Gastroesophageal sphincter (tissue), 4 donors: ENCODE results near the gene OR2T11. TPM values are rescaled to one million over a fixed set of nuclear protein-coding genes. Genes with fewer than 3 reads are reported as not detected.

ENCODE experiments used
- ATAC-seq: fragments of 150-250 bp; one replicate; pipeline ENCODE4 v1.9.1; 2016; ENCODE audit warnings: mild to moderate bottlenecking, moderate library complexity
- H3K27ac ChIP-seq, 4 donors: fragments of 200-600 bp; sonication (generic) in 3 of 4; 1 replicate in 3 of 4; 2 replicates in 1 of 4; pipeline ENCODE4 v1.5.1; 2016 to 2019
- H3K27me3 ChIP-seq: fragments of 200-600 bp; sonication (generic); one replicate; pipeline ENCODE4 v1.5.1; 2019
- H3K36me3 ChIP-seq, 2 donors: fragments of 200-600 bp; sonication (generic); one replicate each; pipeline ENCODE4 v1.5.1; 2019; ENCODE audit warnings: control low read depth in 1 of 2
- H3K4me1 ChIP-seq, 3 donors: fragments of 200-600 bp; sonication (generic); 1 replicate in 2 of 3; 2 replicates in 1 of 3; pipeline ENCODE4 v1.5.1; 2016 to 2019; ENCODE audit warnings: control low read depth in 2 of 3
- H3K4me3 ChIP-seq, 2 donors: fragments of 200-600 bp; sonication (generic); one replicate each; pipeline ENCODE4 v1.5.1; 2019; ENCODE audit warnings: mild to moderate bottlenecking in 1 of 2, moderate library complexity in 1 of 2
- H3K9me3 ChIP-seq, 3 donors: fragments of 200-600 bp; sonication (generic); one replicate each; pipeline ENCODE4 v1.5.1; 2017 to 2019; ENCODE audit warnings: control low read depth in 2 of 3
- CTCF ChIP-seq, 4 experiments: fragments of 200-600 bp in 2 of 4; fragments of 450-650 bp in 2 of 4; sonication (generic) in 1 of 4; IDR thresholded peaks; one replicate each; pipeline ENCODE4 v1.5.1; 2017 to 2019; ENCODE audit warnings: antibody characterized with exemption in 4 of 4, mild to moderate bottlenecking in 2 of 4, moderate library complexity in 2 of 4
- EP300 ChIP-seq: sonication (generic); formaldehyde crosslinking; IDR thresholded peaks from one replicate; pipeline ENCODE4 v1.6.1; 2017; ENCODE audit warnings: antibody characterized with exemption, mild to moderate bottlenecking
- POLR2A ChIP-seq, 2 donors: fragments of 450-650 bp; IDR thresholded peaks; one replicate each; pipeline ENCODE4 v1.6.1; 2017; ENCODE audit warnings: antibody characterized with exemption in 2 of 2, mild to moderate bottlenecking in 2 of 2, moderate library complexity in 1 of 2
- POLR2AphosphoS5 ChIP-seq: sonication (generic); formaldehyde crosslinking; IDR thresholded peaks from one replicate; pipeline ENCODE4 v1.6.1; 2017; ENCODE audit warnings: antibody characterized with exemption
- WGBS, 2 donors: methylation state at CpG; one replicate each; pipeline ENCODE4 v1.1.5; 2018; ENCODE audit warnings: low coverage in 1 of 2; 5-methylcytosine and 5-hydroxymethylcytosine counted together
- total RNA-seq, 4 donors: library from RNA; depleted of rRNA; stranded (reverse); fragments of >200 nt; gene quantifications; one replicate each; pipeline ENCODE4 v1.1.0, GENCODE V29; 2016

OR2T11 gene
- total RNA-seq, 4 donors from 2014 or later, result not detected

DNA sequence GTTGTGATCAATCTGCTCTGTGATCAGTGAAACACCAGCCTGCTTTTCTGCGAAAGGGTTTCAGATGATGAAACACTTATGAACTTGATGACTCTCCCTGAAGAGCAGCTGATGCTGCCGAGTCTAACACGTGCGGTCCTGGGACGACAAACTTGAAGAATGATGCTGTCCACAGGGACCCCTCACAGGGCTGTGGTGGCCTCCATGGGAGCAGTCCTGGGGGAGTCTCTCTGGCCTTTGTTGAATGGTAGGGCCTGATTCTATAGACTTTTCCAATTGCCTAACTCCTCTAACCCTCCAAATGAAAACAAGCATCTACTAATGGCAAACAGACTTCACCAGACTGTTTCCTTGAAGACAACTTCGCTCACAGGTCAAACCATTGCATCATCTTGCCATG lies 37.3 kb downstream of the OR2T11 start, which contains the start of gene OR2T10:
Gene OR2T10 (minus strand): TSS at position 112 of the 400 bp plus-strand sequence. CDS start 3,932 bp downstream, outside the sequence.
- no peak for ATAC-seq
- Histone ChIP-seq H3K4me3 (no peak within 1 kb of the TSS), H3K27ac (no peak within 1 kb of the TSS), H3K9me3 (no peaks in the 10 kb centered on the region), H3K36me3 (no peaks in the 10 kb centered on the region), H3K4me1 (no peaks in the 10 kb centered on the region), H3K27me3 (no peaks in the 10 kb centered on the region)
- TF ChIP-seq EP300 (no peak), CTCF (IDR thresholded peaks at IDR 0.05) (no peak), POLR2A (IDR thresholded peaks at IDR 0.05) (no peak)
- WGBS, 2 donors, result 40 to 78% methylated on average over 1 to 2 of the region's 6 CpGs

DNA sequence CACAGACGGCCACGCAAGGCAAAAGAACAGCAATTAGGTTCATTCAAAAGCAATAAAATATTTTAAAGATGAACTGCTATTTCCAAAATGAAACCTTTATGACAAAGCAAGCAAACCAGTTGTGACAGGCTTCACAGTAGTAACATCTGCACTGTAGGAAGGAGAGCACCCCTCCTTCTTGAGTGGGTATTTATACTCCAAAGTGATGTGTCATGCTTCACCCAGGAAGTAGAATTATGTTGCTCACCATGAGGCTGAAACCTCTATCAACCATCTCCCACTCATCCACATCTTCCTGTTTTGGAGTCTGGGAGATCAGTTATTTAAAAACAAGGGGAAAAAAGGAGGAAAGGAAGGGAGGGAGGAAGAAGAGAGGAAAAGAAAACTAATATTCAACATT lies 38.3 kb downstream of the OR2T11 start:
- Histone ChIP-seq H3K4me1 (no peaks in the 10 kb centered on the region), H3K9me3 (no peaks in the 10 kb centered on the region), H3K27me3 (no peaks in the 10 kb centered on the region), H3K36me3 (no peaks in the 10 kb centered on the region), H3K4me3 (no peak overlapping the region), H3K27ac (no peak overlapping the region)
- no peak for ATAC-seq
- TF ChIP-seq CTCF (IDR thresholded peaks at IDR 0.05) (no peak), POLR2A (IDR thresholded peaks at IDR 0.05) (no peak), POLR2AphosphoS5 (no peak), EP300 (no peak)
- 73% methylated on average over 2 of the region's 2 CpGs; no CpG with 5 or more reads in 1 of the 2 donors for WGBS, 2 donors

GRCh38 chr1:248593226-248593625 lies 41.7 kb downstream of the OR2T11 start:
- 70 to 75% methylated on average over 2 to 4 of the region's 5 CpGs for WGBS, 2 donors
- H3K27me3 ChIP-seq, result no peaks in the 10 kb centered on the region
- no peak for ATAC-seq
- H3K4me3 ChIP-seq, result no peak overlapping the region
- no peaks in the 10 kb centered on the region for H3K4me1 ChIP-seq
- H3K9me3 ChIP-seq, result no peaks in the 10 kb centered on the region
- TF ChIP-seq POLR2AphosphoS5, result no peak
- no peak overlapping the region for H3K27ac ChIP-seq
- no peaks in the 10 kb centered on the region for H3K36me3 ChIP-seq

- Histone ChIP-seq H3K9me3 (no peaks in the 10 kb centered on the region), H3K27me3 (no peaks in the 10 kb centered on the region), H3K4me1 (no peaks in the 10 kb centered on the region), H3K36me3 (no peaks in the 10 kb centered on the region), H3K27ac (no peak overlapping the region), H3K4me3 (no peak overlapping the region)
- 60% methylated on average over 1 of the region's 1 CpG; no CpG with 5 or more reads in 1 of the 2 donors for WGBS, 2 donors
- TF ChIP-seq EP300, result no peak
- TF ChIP-seq CTCF (IDR thresholded peaks at IDR 0.05), result no peak
- TF ChIP-seq POLR2AphosphoS5, result no peak
- no peak for ATAC-seq
Observed at GRCh38 chr1:248592655-248593054, 42.2 kb downstream of the OR2T11 start.

DNA sequence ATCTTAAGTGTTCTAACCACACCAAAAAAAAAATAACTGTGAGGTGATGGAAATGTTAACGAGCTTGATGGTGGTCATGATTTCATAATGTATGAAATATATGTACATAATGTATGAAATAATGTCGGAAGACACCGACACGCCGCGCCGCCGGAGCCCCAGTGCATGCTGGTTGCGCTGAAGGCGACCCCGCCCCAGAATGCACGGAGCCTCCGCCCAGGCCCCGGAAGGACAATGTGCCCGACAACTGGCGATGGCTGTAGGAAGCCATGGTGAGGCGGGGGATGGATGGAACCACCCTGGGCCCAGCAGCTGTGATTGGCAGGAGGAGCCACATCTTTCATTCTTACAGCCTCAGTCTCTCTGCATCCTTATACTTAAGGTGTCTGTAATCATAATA lies 44.8 kb downstream of the OR2T11 start:
- Histone ChIP-seq H3K4me1 (no peaks in the 10 kb centered on the region), H3K27ac (no peak overlapping the region), H3K4me3 (no peak overlapping the region), H3K9me3 (no peaks in the 10 kb centered on the region), H3K27me3 (no peaks in the 10 kb centered on the region), H3K36me3 (no peaks in the 10 kb centered on the region)
- WGBS, 2 donors, result 71 to 88% methylated on average over 3 to 17 of the region's 17 CpGs
- TF ChIP-seq POLR2AphosphoS5 (no peak), POLR2A (IDR thresholded peaks at IDR 0.05) (no peak), EP300 (no peak), CTCF (IDR thresholded peaks at IDR 0.05) (no peak)
- no peak for ATAC-seq
